H1 (cell line): ENCODE results near the gene SLC7A5. TPM values are rescaled to one million over a fixed set of nuclear protein-coding genes. Genes with fewer than 3 reads are reported as not detected.

Experiments used
- CTCF ChIA-PET: fragments of 300-600 bp; sonication (Branson Sonifier 250); formaldehyde crosslinking; loops from one replicate; lab custom pipeline; 2021; ENCODE audit not compliant: partially characterized antibody; lab: Charles Lee
- POLR2A ChIA-PET: fragments of 300-600 bp; sonication (Branson Sonifier 250); formaldehyde crosslinking; loops from one replicate; lab custom pipeline; 2021; ENCODE audit warnings: inconsistent platforms; ENCODE audit not compliant: partially characterized antibody; lab: Charles Lee
- DNase-seq, 2 experiments: peaks; one replicate each; pipeline versions ENCODE4 v3.0.0 to v3.0.0-alpha.2; 2010 to 2022; ENCODE audit warnings: low spot score in 2 of 2, low read depth in 1 of 2, mixed read lengths in 1 of 2
- FAIRE-seq: peaks from 2 replicates; lab custom pipeline; 2011; peaks lifted over from hg19 to GRCh38; lab: Jason Lieb, UNC
- H2AFZ ChIP-seq: 2 replicates; pipeline ENCODE4 v1.8.1; 2012; ENCODE audit warnings: low read length, inconsistent platforms
- H2AK5ac ChIP-seq: 2 replicates; pipeline ENCODE4 v1.6.1; 2013; ENCODE audit warnings: low read depth, low read length
- H2BK120ac ChIP-seq: replicated peaks from 2 replicates; pipeline ENCODE3; 2013; ENCODE audit warnings: low read depth, low read length, inconsistent platforms
- H2BK12ac ChIP-seq: 2 replicates; pipeline ENCODE4 v1.6.1; 2013; ENCODE audit warnings: low read depth, low read length
- H2BK15ac ChIP-seq: 2 replicates; pipeline ENCODE4 v1.6.1; 2013; ENCODE audit warnings: low read length
- H2BK20ac ChIP-seq: 2 replicates; pipeline ENCODE4 v1.6.1; 2013; ENCODE audit warnings: low read length
- H2BK5ac ChIP-seq: 2 replicates; pipeline ENCODE4 v1.6.1; 2013; ENCODE audit warnings: low read depth, low read length
- H3K14ac ChIP-seq: 2 replicates; pipeline ENCODE4 v1.6.1; 2013; ENCODE audit warnings: inconsistent platforms; ENCODE audit not compliant: insufficient read length
- H3K18ac ChIP-seq: 2 replicates; pipeline ENCODE4 v1.6.1; 2013; ENCODE audit warnings: low read length; ENCODE audit errors: extremely low read depth
- H3K23ac ChIP-seq: 2 replicates; pipeline ENCODE4 v1.6.1; 2013; ENCODE audit warnings: inconsistent platforms; ENCODE audit not compliant: insufficient read length
- H3K23me2 ChIP-seq: 2 replicates; pipeline ENCODE4 v1.6.1; 2013; ENCODE audit warnings: low read depth, low read length
- H3K27ac ChIP-seq: 2 replicates; pipeline ENCODE4 v1.6.1; 2011; ENCODE audit warnings: low read depth, low read length, inconsistent platforms
- H3K27me3 ChIP-seq, 4 experiments: replicated peaks in 1 of 4; 1 replicate in 1 of 4; 2 replicates in 3 of 4; pipeline versions ENCODE4 v1.6.1 to v1.8.1; 2011 to 2013; ENCODE audit warnings: low read length in 3 of 4, mild to moderate bottlenecking in 3 of 4, inconsistent platforms in 2 of 4, mixed read lengths in 2 of 4, moderate library complexity in 1 of 4; ENCODE audit not compliant: control insufficient read depth in 3 of 4, insufficient read depth in 3 of 4; ENCODE audit errors: extremely low read depth in 1 of 4
- H3K36me3 ChIP-seq, 4 experiments: 2 replicates each; pipeline versions ENCODE4 v1.6.1 to v1.8.1; 2011 to 2013; ENCODE audit warnings: mild to moderate bottlenecking in 4 of 4, low read length in 3 of 4, moderate library complexity in 2 of 4, control low read depth in 1 of 4, inconsistent platforms in 1 of 4; ENCODE audit not compliant: insufficient read depth in 4 of 4, control insufficient read depth in 2 of 4
- H3K4ac ChIP-seq: replicated peaks from 2 replicates; pipeline ENCODE3; 2013; ENCODE audit warnings: low read length, low read depth, mixed read lengths, inconsistent platforms; ENCODE audit not compliant: insufficient read length
- H3K4me1 ChIP-seq, 4 experiments: replicated peaks in 1 of 4; 1 replicate in 1 of 4; 2 replicates in 3 of 4; pipeline versions ENCODE4 v1.6.1 to v1.8.1; 2011 to 2013; ENCODE audit warnings: low read length in 3 of 4, inconsistent platforms in 2 of 4, mixed read lengths in 1 of 4; ENCODE audit not compliant: insufficient read depth in 4 of 4, control insufficient read depth in 3 of 4
- H3K4me2 ChIP-seq, 2 experiments: 2 replicates each; pipeline versions ENCODE4 v1.6.1 to v1.8.1; 2011 to 2013; ENCODE audit warnings: low read depth in 2 of 2, low read length in 2 of 2, control low read depth in 1 of 2, inconsistent platforms in 1 of 2, mild to moderate bottlenecking in 1 of 2; ENCODE audit not compliant: insufficient read depth in 1 of 2
- H3K4me3 ChIP-seq, 4 experiments: fragments of 200-600, 300-600 bp in 1 of 4; sonication (generic), shearing (Covaris generic), sonication (Bioruptor Twin) in 1 of 4; 2 replicates each; pipeline versions ENCODE4 v1.5.1 to v1.8.1; 2011 to 2016; ENCODE audit warnings: low read length in 4 of 4, low read depth in 3 of 4, control low read depth in 2 of 4, inconsistent platforms in 2 of 4, mild to moderate bottlenecking in 2 of 4, mixed read lengths in 1 of 4, moderate library complexity in 1 of 4; ENCODE audit not compliant: insufficient read depth in 2 of 4; ENCODE audit errors: extremely low read depth in 1 of 4
- H3K56ac ChIP-seq: replicated peaks from 2 replicates; pipeline ENCODE3; 2013; ENCODE audit warnings: low read depth, mild to moderate bottlenecking, mixed read lengths, low read length, inconsistent platforms; ENCODE audit not compliant: insufficient read length
- H3K79me1 ChIP-seq: 2 replicates; pipeline ENCODE4 v1.6.1; 2013; ENCODE audit warnings: low read depth, low read length, control low read depth
- H3K79me2 ChIP-seq, 2 experiments: 2 replicates each; pipeline versions ENCODE4 v1.6.1 to v1.8.1; 2012 to 2013; ENCODE audit warnings: low read length in 2 of 2, mild to moderate bottlenecking in 2 of 2, inconsistent platforms in 1 of 2; ENCODE audit not compliant: insufficient read depth in 2 of 2, control insufficient read depth in 1 of 2
- H3K9ac ChIP-seq, 4 experiments: replicated peaks in 1 of 4; 1 replicate in 1 of 4; 2 replicates in 3 of 4; pipeline versions ENCODE4 v1.6.1 to v1.8.1; 2011 to 2013; ENCODE audit warnings: low read depth in 3 of 4, low read length in 3 of 4, control low read depth in 2 of 4, mild to moderate bottlenecking in 2 of 4, moderate library complexity in 2 of 4, inconsistent platforms in 1 of 4; ENCODE audit errors: extremely low read depth in 1 of 4
- H3K9me3 ChIP-seq, 2 experiments: 2 replicates each; pipeline versions ENCODE4 v1.6.1 to v1.8.1; 2012 to 2013; ENCODE audit warnings: mild to moderate bottlenecking in 2 of 2, moderate library complexity in 2 of 2, control low read depth in 1 of 2, inconsistent platforms in 1 of 2, low read depth in 1 of 2, low read length in 1 of 2, mixed read lengths in 1 of 2; ENCODE audit not compliant: insufficient read depth in 2 of 2
- H4K20me1 ChIP-seq, 2 experiments: replicated peaks in 1 of 2; 2 replicates each; pipeline versions ENCODE3 to v1.8.1; 2011 to 2013; ENCODE audit warnings: inconsistent platforms in 2 of 2, low read length in 2 of 2, mild to moderate bottlenecking in 1 of 2; ENCODE audit not compliant: insufficient read depth in 2 of 2, control insufficient read depth in 1 of 2
- H4K5ac ChIP-seq: 2 replicates; pipeline ENCODE4 v1.6.1; 2013; ENCODE audit warnings: low read length, low read depth, mixed read lengths, inconsistent platforms; ENCODE audit not compliant: insufficient read length
- H4K8ac ChIP-seq: 2 replicates; pipeline ENCODE4 v1.8.0; 2013; ENCODE audit warnings: mild to moderate bottlenecking, moderate library complexity, low read length, inconsistent platforms; ENCODE audit not compliant: insufficient read depth; ENCODE audit errors: extremely low read depth
- H4K91ac ChIP-seq: replicated peaks from 2 replicates; pipeline ENCODE3; 2013; ENCODE audit warnings: low read length, mixed read lengths, inconsistent platforms; ENCODE audit not compliant: insufficient read length
- ATF3 ChIP-seq: IDR thresholded peaks from 2 replicates; pipeline ENCODE4 v1.6.1; 2011; ENCODE audit warnings: low read depth, mild to moderate bottlenecking, low read length; ENCODE audit not compliant: insufficient read depth
- CEBPB ChIP-seq: IDR thresholded peaks from 2 replicates; pipeline ENCODE4 v1.6.1; 2012; ENCODE audit warnings: low read depth, low read length
- CREB1 ChIP-seq: IDR thresholded peaks from 2 replicates; pipeline ENCODE4 v1.6.1; 2012; ENCODE audit warnings: inconsistent platforms
- EGR1 ChIP-seq: IDR thresholded peaks from 2 replicates; pipeline ENCODE4 v1.6.1; 2011; ENCODE audit warnings: low read depth, low read length, borderline replicate concordance
- EP300 ChIP-seq, 2 experiments: IDR thresholded peaks; 1 replicate in 1 of 2; 2 replicates in 1 of 2; pipeline ENCODE4 v1.6.1; 2011 to 2012; ENCODE audit warnings: low read depth in 2 of 2, low read length in 2 of 2, mild to moderate bottlenecking in 2 of 2, borderline replicate concordance in 1 of 2, inconsistent platforms in 1 of 2, moderate library complexity in 1 of 2
- JUND ChIP-seq: IDR thresholded peaks from 2 replicates; pipeline ENCODE4 v1.6.1; 2011; ENCODE audit warnings: mild to moderate bottlenecking, improper control_type of control experiment, low read length
- POLR2A ChIP-seq, 2 experiments: IDR thresholded peaks; 1 replicate in 1 of 2; 2 replicates in 1 of 2; pipeline ENCODE4 v1.6.1; 2011; ENCODE audit warnings: low read depth in 2 of 2, low read length in 2 of 2, mild to moderate bottlenecking in 2 of 2; ENCODE audit errors: control extremely low read depth in 1 of 2
- POLR2AphosphoS5 ChIP-seq: IDR thresholded peaks from 2 replicates; pipeline ENCODE4 v1.6.1; 2011; ENCODE audit warnings: low read depth, low read length
- SIRT6 ChIP-seq: IDR thresholded peaks from one replicate; pipeline ENCODE4 v1.7.1; 2012; ENCODE audit warnings: low read length, inconsistent platforms
- TAF1 ChIP-seq: IDR thresholded peaks from 2 replicates; pipeline ENCODE4 v1.6.1; 2011; ENCODE audit warnings: mild to moderate bottlenecking, low read depth, low read length
- ZNF274 ChIP-seq: IDR thresholded peaks from 2 replicates; pipeline ENCODE4 v1.7.0; 2012; ENCODE audit warnings: low read length, borderline replicate concordance; ENCODE audit errors: extremely low read depth
- WGBS, 2 experiments: shearing (Covaris generic) in 1 of 2; methylation state at CpG; one replicate each; pipeline versions ENCODE4 v1.1.6 to v1.1.7; 2013 to 2015; ENCODE audit warnings: low lambda C conversion rate in 2 of 2, mixed read lengths in 2 of 2, inconsistent platforms in 1 of 2, low coverage in 1 of 2, missing lambda C conversion rate in 1 of 2; ENCODE audit not compliant: insufficient replicate concordance in 2 of 2, insufficient coverage in 1 of 2, insufficient read length in 1 of 2; ENCODE audit errors: extremely low coverage in 1 of 2, missing lambda C conversion rate in 1 of 2; 5-methylcytosine and 5-hydroxymethylcytosine counted together
- polyA plus RNA-seq, 7 experiments: library from polyadenylated mRNA; depleted of rRNA in 3 of 7; stranded (reverse) in 5 of 7; unstranded in 2 of 7; fragments of >200 nt in 5 of 7; fragments of 200-250 nt in 2 of 7; gene quantifications; 1 replicate in 5 of 7; 2 replicates in 1 of 7; 4 replicates in 1 of 7; pipeline versions ENCODE4 v1.2.1 to v1.2.3, GENCODE V29; 2011 to 2013; ENCODE audit warnings: missing spikeins in 2 of 7, mixed read lengths in 2 of 7
- total RNA-seq: library from RNA; stranded (reverse); fragmentation: NEBNext Ultra II Directional; extraction: Animal tissue kit (Norgen Biotek cat#: 25700); gene quantifications from 2 replicates; pipeline ENCODE4 v1.2.1, GENCODE V29; 2021

The SLC7A5 gene
- total and polyA plus RNA-seq, 2 of the 8 experiments (the other 6 are each of a cell fraction or from before 2014, with no cell fraction given) = 68.2 to 341 TPM

GRCh38 chr16:87853411-87854052, 15.8 kb downstream of the SLC7A5 start:
- Histone ChIP-seq H4K8ac (peak overlapping the region; percentile 96; the same call in 1 of the 2 replicates), H3K27ac (peak overlapping the region; percentile 48; the same call in 1 of the 2 replicates), H2BK5ac (peak overlapping the region; percentile 99), H3K23me2 (no peaks in the 10 kb centered on the region), H3K23ac (no peak overlapping the region), H2AK5ac (peak overlapping the region; percentile 97; the same call in 1 of the 2 replicates), H4K91ac (peak overlapping the region; percentile 99), H2BK12ac (peak overlapping the region; percentile 100), H3K9me3 (no peaks in the 10 kb centered on the region), H2BK20ac (peak overlapping the region; percentile 13; the same call in 1 of the 2 replicates), H3K18ac (peak overlapping the region; percentile 99), H4K5ac (peak overlapping the region; percentile 91), H3K79me1 (no peaks in the 10 kb centered on the region; the same call in 1 of the 2 replicates), H2BK15ac (peak overlapping the region; percentile 55; the same call in 1 of the 2 replicates), H3K27me3 (no peaks in the 10 kb centered on the region), H4K20me1 (peaks cover 6 to 11% of the 10 kb centered on the region in 2 experiments), H2AFZ (no peak overlapping the region), H3K9ac (peak overlapping the region in 3 of 4 experiments; percentile 54 to 72 (median 56); a peak in 5 of 7 replicates), H3K4ac (no peak overlapping the region), H3K4me3 (peak overlapping the region in 1 of 4 experiments; percentile 14; a peak in 1 of 8 replicates), H2BK120ac (peak overlapping the region; percentile 82), H3K14ac (no peak overlapping the region), H3K79me2 (peaks cover 0 to 45% of the 10 kb centered on the region in 2 experiments; a peak in 2 of 4 replicates), H3K36me3 (peaks cover 12 to 29% (median 14%) of the 10 kb centered on the region in 4 experiments; a peak in 7 of 8 replicates), H3K4me1 (peaks cover 16 to 46% (median 33%) of the 10 kb centered on the region in 4 experiments), H3K56ac (peak overlapping the region; percentile 62), H3K4me2 (peak overlapping the region; percentile 53 to 59)
- CTCF ChIA-PET = interaction anchor here (0.9 to 9.1 kb wide), 7 partner anchors 14 to 148 kb away, joined by 3 to 181 read pairs (median 44); partner anchors contain the start of gene SLC7A5
- no peak for FAIRE-seq
- POLR2A ChIA-PET = interaction anchor here (1.0 to 27.1 kb wide), 12 partner anchors 9 to 74 kb away, joined by 4 to 507 read pairs (median 9); partner anchors contain the start of gene SLC7A5
- 22% methylated on average over 21 of the region's 25 CpGs; no CpG with 5 or more reads in 1 of the 2 experiments for WGBS, 2 experiments
- peak; percentile 65 to 92 for DNase-seq
- TF ChIP-seq ATF3 (peak; percentile 88), JUND (peak; percentile 87), EP300 (IDR thresholded peaks at IDR 0.05; ENCODE audit: borderline replicate concordance in 1 of 2, low read depth in 2 of 2, low read length in 2 of 2) (no peak), POLR2AphosphoS5 (peak; percentile 80; the same call in 1 of the 2 replicates), POLR2A (IDR thresholded peaks at IDR 0.05; ENCODE audit: control extremely low read depth in 1 of 2, low read depth in 2 of 2, low read length in 2 of 2) (peak in 1 of 2 experiments; percentile 47; a peak in 1 of 3 replicates), EGR1 (no peak), ZNF274 (no peak), SIRT6 (no peak), CREB1 (peak; percentile 40; the same call in 1 of the 2 replicates), TAF1 (peak; percentile 53; the same call in 1 of the 2 replicates), CEBPB (peak; percentile 99)
